NCI-H2081 (cell line): ENCODE measurements around the gene CLTB.

Source experiments
- DNase-seq, 2 experiments: peaks; one replicate each; lab custom pipeline; 2025; lab: John Stamatoyannopoulos, UW

CLTB gene

GRCh38 chr5:176352116-176352878, 64.0 kb downstream of the CLTB start:
- DNase-seq = no peak

DNA sequence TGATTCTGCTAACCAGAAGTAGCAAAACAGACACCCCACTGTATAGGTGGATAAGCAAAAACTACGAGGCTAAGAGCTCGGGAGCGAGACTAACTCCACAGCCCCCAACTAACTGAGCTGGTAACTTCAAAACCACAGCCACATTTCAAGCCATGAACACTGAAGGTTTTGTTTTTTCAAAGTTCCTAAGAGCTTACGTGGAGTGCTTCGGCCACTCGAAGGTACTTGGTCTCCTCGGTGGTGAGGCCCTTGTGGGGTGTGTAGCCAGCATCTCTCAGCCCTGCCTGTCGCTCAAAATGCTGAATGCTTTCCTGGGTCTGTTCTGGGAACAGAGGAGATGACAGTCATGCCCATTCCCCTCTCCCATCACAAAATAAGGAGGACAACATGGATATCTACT, 65.9 kb downstream of the CLTB start:
- no peak for DNase-seq

- no peak for DNase-seq
These were observed 73.4 kb downstream of the CLTB start for GRCh38 chr5:176342766-176343458.
